Measurements from ENCODE around the gene ZNF48. TPM values are rescaled to one million over a fixed set of nuclear protein-coding genes. Genes with fewer than 3 reads are reported as not detected.

Gene ZNF48
- total RNA-seq, 1 donor from 2014 or later = 12.6 TPM

DNA sequence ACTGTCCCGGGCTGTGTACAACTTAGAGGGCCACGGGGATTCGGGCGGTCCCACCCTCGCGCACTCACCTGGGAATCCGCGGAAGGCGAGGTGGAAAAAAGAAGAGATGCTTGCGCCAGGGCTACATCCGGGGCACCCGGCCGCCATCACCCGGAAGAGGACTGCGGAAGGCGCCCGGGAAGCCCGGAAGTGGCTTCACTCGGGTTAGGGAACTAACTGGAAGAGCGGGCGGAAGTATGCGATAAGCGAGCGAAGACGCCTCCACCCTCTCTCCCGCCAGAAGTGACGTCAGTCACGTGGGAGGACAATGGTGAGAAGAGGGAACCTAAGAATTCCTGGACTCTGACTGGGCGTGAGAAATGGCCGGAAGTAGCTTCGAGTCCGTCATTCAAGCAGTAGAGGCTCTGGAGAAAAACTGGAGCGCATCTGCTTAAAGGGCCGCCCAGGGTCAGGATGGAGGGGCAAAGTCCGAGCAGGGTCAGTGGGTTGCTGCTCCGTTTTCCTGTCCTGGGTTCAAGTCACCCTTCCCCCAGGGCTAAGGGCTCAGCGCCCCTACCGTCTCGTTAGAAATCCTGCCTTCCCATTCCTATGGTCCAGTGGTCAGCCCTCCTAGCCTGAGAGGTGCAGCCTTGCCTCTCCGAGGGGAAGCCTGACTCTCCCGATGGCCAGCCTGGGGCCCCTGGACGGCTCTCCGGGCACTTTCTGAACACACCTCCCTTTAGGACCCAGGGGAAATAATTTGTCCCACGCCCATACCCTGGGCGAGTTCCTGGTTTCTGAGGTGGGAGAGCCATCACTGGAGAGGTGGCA is 39.9 kb upstream of the ZNF48 start, which contains the start of gene CD2BP2:
CD2BP2 (minus strand) TSS at position 165 of the 810 bp plus-strand sequence. CDS start 627 bp downstream, outside the sequence.
- DNase-seq (ENCODE audit: low read depth) = peak; percentile 97
- peak within 1 kb of the TSS; percentile 85 for H3K4me3 ChIP-seq (ENCODE audit: low read depth, low read length)
- TF ChIP-seq CTCF (conservative IDR thresholded peaks at IDR 0.05; ENCODE audit: low read depth, low read length) = peak; percentile 21

DNA sequence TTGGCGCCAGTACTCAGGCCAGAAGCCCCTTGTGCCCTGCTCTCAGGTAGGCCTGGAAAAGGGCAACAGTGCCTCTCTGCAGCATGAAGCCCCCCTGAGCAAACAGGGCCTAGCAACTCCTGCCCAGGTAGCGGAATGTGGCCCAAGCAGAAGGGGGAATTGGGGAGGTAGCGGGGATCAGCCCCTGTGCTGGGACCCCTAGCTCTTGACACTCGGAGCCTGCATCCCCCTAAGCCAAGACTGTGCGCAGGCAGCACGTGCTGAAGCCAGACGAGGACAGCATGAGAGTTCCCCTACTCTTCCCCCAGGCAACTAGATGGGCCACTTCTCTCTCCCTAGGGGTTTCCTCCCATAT is 39.3 kb upstream of the ZNF48 start:
- DNase-seq (ENCODE audit: low read depth) = no peak
- no peak for TF ChIP-seq CTCF (conservative IDR thresholded peaks at IDR 0.05; ENCODE audit: low read depth, low read length)
- H3K4me3 ChIP-seq (ENCODE audit: low read depth, low read length) = peak overlapping the region; percentile 85

DNA sequence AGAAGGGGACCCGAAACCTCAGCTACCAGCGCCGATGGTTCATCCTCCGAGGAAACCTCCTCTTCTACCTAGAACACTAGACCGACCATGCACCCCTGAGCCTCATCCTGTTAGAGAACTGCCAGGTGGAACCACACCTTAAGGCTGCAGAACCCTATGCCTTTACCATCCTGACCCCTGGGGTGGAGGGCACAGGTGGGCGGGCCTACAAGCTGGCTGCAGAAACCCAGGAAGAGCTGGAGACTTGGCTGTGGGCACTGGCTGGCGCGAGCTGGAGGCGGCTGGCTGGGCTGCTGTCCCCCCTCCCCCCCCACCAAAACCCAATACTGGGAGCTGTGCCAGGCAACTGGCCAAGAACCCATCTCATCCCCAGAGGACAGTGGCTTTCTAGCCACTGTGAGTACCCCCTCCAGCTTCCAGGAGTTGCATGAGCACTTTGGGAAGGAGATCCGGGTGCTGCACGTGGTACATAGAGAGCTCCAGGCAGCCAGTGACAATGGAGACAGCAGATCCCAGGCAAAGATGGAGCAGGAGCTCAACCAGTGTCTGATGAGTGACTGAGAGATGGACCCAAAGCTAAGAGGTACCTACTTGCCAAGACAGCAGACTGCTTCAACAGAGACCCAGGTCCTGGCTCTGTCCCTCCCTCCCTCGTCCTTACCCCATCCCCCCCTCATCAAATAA is 38.7 kb upstream of the ZNF48 start:
- no peak for TF ChIP-seq CTCF (conservative IDR thresholded peaks at IDR 0.05; ENCODE audit: low read depth, low read length)
- DNase-seq (ENCODE audit: low read depth) = no peak
- peak overlapping the region; percentile 85 for H3K4me3 ChIP-seq (ENCODE audit: low read depth, low read length)

DNA sequence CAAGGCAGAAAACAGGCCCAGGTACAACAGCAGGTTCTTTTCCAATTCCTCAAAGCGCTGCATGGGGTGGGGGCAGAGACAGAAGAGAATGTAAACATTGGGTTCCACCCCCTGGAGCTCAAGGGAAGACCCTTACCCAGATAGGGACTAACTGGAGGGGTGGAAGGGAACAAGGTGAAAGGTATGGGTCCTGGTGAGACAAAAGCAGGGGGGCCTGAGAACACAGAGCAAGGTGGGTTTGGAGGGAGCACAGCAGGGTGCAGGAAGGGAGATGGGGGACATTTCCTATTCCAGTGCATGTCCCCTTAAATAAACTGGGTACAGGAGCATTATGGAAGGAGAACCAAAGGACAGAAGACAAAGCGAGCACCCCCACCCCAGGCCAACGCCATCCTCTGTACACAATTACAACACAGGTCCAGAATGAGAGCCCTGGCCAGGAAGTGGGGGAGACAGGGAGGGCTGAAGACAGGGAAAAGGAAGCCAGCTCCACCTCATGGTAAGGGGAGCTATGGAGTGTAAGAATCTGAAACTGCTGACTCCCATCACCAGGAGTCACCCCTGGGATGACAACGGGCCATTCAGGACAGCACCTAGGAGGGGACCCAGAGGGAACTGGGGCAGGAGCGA is 38.0 kb upstream of the ZNF48 start:
- no peak for TF ChIP-seq CTCF (conservative IDR thresholded peaks at IDR 0.05; ENCODE audit: low read depth, low read length)
- no peak overlapping the region for H3K4me3 ChIP-seq (ENCODE audit: low read depth, low read length)
- no peak for DNase-seq (ENCODE audit: low read depth)

DNA sequence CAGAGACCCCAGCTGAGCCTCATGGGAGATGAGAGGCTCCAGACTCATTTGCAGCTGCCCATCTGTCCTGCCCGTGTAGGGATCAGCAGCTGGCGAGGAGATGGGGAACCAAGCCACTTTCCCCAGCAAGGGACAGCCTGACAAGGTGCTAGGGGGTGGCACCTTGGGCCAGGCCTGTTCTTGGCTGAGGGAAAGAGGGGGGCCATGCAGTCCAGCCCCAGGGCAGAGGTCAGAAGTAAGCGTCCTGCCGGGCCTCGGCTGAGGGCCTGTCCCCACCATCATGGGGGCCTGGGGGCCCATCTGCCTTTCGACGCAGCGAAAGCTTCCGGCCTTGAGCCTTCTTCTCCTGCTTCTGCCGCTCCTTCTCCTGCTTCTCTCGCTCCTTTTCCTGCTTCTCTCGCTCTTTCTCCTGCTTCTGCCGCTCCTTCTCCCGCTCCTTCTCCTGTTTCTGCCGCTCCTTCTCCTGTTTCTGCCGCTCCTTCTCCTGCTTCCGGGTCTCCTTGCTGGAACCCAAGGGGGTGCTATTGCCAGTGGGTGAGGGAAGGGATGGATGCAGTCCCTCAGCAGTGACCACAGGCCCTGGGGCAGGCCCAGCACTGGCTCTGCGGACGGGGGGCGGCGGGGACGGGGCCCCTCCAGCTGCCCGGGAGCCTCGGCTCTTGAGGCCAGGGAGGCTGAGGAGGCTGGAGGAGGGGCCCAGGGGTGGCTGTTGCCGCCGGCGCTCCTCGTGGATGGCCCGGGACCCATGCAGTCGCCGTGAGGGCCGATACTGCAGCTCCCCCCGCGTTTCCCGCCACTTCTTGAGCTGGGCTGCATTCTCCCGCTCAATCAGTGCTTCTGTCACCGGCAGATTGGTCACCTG is 37.3 kb upstream of the ZNF48 start:
- no peak for TF ChIP-seq CTCF (conservative IDR thresholded peaks at IDR 0.05; ENCODE audit: low read depth, low read length)
- no peak overlapping the region for H3K4me3 ChIP-seq (ENCODE audit: low read depth, low read length)
- no peak for DNase-seq (ENCODE audit: low read depth)

DNA sequence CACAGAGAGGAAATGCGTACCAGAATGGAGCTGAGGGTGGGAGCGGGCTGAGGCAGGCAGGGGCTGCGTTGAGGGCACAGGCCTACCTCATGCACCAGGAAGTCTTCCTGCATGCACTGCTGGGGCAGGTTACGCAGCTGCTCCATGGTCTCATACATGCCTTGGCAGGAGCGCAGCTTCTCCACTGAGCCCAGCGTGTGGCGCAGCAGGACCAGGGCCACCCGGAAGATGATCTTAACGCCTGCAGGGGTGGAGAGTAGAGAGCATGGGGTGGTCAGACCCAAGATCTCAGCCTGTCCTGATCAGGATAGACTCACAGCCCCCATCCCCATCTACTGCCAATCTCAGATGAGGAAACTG is 36.7 kb upstream of the ZNF48 start:
- H3K4me3 ChIP-seq (ENCODE audit: low read depth, low read length) = no peak overlapping the region
- TF ChIP-seq CTCF (conservative IDR thresholded peaks at IDR 0.05; ENCODE audit: low read depth, low read length) = no peak
- no peak for DNase-seq (ENCODE audit: low read depth)

Measured in epithelial cell of proximal tubule (primary cell).